ENCODE measurements around the gene MMADHC. TPM values are rescaled to one million over a fixed set of nuclear protein-coding genes. Genes with fewer than 3 reads are reported as not detected.

The MMADHC gene
- total and polyA plus RNA-seq, 2 donors from 2014 or later, result 77.1 to 84.8 TPM

GRCh38 chr2:149575277-149575676 lies 12.3 kb downstream of the MMADHC start:
- H3K27ac ChIP-seq (ENCODE audit: low read depth in 2 of 2, low read length in 2 of 2), result no peak overlapping the region
- peaks cover 9 to 32% (median 11%) of the 10 kb centered on the region in 3 donors for H3K36me3 ChIP-seq (ENCODE audit: control insufficient read depth in 2 of 3, insufficient read depth in 3 of 3, low read length in 3 of 3)
- FAIRE-seq, result no peak
- no peak overlapping the region for H3K9ac ChIP-seq (ENCODE audit: low read length in 3 of 3)
- no peaks in the 10 kb centered on the region for H3K9me3 ChIP-seq (ENCODE audit: control insufficient read depth in 2 of 3, insufficient read depth in 1 of 3, low read length in 3 of 3)
- no peak for TF ChIP-seq CTCF (IDR thresholded peaks at IDR 0.05; ENCODE audit: borderline replicate concordance, extremely low read depth, insufficient read depth)
- no peak overlapping the region for H3K4me3 ChIP-seq (ENCODE audit: low read length in 3 of 3)
- H3K27me3 ChIP-seq (ENCODE audit: control insufficient read depth, insufficient read depth, low read length), result no peaks in the 10 kb centered on the region
- DNase-seq, result no peak
- no peaks in the 10 kb centered on the region for H3K4me1 ChIP-seq (ENCODE audit: control insufficient read depth in 2 of 3, insufficient read depth in 2 of 3, low read depth in 1 of 3, low read length in 3 of 3)
- intact Hi-C loops (cut with DNase I), result no loop called here

GRCh38 chr2:149573760-149574159 lies 13.8 kb downstream of the MMADHC start:
- Histone ChIP-seq H3K27ac (ENCODE audit: low read depth in 2 of 2, low read length in 2 of 2) (no peak overlapping the region), H3K9me3 (ENCODE audit: control insufficient read depth in 2 of 3, insufficient read depth in 1 of 3, low read length in 3 of 3) (no peaks in the 10 kb centered on the region), H3K27me3 (ENCODE audit: control insufficient read depth, insufficient read depth, low read length) (no peaks in the 10 kb centered on the region), H3K4me3 (ENCODE audit: low read length in 3 of 3) (no peak overlapping the region), H3K4me1 (ENCODE audit: control insufficient read depth in 2 of 3, insufficient read depth in 2 of 3, low read depth in 1 of 3, low read length in 3 of 3) (no peaks in the 10 kb centered on the region), H3K9ac (ENCODE audit: low read length in 3 of 3) (no peak overlapping the region), H3K36me3 (ENCODE audit: control insufficient read depth in 2 of 3, insufficient read depth in 3 of 3, low read length in 3 of 3) (peaks cover 8 to 43% (median 18%) of the 10 kb centered on the region in 3 donors)
- no peak for FAIRE-seq
- intact Hi-C loops (cut with DNase I), result no loop called here
- peak in 1 of 5 donors; percentile 28 for DNase-seq
- TF ChIP-seq CTCF (IDR thresholded peaks at IDR 0.05; ENCODE audit: borderline replicate concordance, extremely low read depth, insufficient read depth), result no peak

- DNase-seq (no peak), FAIRE-seq (no peak)
- peaks cover 9 to 45% (median 22%) of the 10 kb centered on the region in 3 donors for H3K36me3 ChIP-seq (ENCODE audit: control insufficient read depth in 2 of 3, insufficient read depth in 3 of 3, low read length in 3 of 3)
- TF ChIP-seq CTCF (IDR thresholded peaks at IDR 0.05; ENCODE audit: borderline replicate concordance, extremely low read depth, insufficient read depth), result no peak
- no peak overlapping the region for H3K9ac ChIP-seq (ENCODE audit: low read length in 3 of 3)
- H3K9me3 ChIP-seq (ENCODE audit: control insufficient read depth in 2 of 3, insufficient read depth in 1 of 3, low read length in 3 of 3), result no peaks in the 10 kb centered on the region
- H3K27me3 ChIP-seq (ENCODE audit: control insufficient read depth, insufficient read depth, low read length), result no peaks in the 10 kb centered on the region
- H3K4me3 ChIP-seq (ENCODE audit: low read length in 3 of 3), result no peak overlapping the region
- H3K27ac ChIP-seq (ENCODE audit: low read depth in 2 of 2, low read length in 2 of 2), result no peak overlapping the region
- intact Hi-C loops (cut with DNase I), result no loop called here
- no peaks in the 10 kb centered on the region for H3K4me1 ChIP-seq (ENCODE audit: control insufficient read depth in 2 of 3, insufficient read depth in 2 of 3, low read depth in 1 of 3, low read length in 3 of 3)
Observed at GRCh38 chr2:149572102-149572953, 15.2 kb downstream of the MMADHC start.

All from kidney (tissue), 14 donors.